ENCODE data around the gene SLC16A7.
"Not testable (repeated sequence)": the region's sequence is repeated elsewhere in the genome, so short reads cannot be mapped to it uniquely, and the experiment has no call there.

Gene SLC16A7

DNA sequence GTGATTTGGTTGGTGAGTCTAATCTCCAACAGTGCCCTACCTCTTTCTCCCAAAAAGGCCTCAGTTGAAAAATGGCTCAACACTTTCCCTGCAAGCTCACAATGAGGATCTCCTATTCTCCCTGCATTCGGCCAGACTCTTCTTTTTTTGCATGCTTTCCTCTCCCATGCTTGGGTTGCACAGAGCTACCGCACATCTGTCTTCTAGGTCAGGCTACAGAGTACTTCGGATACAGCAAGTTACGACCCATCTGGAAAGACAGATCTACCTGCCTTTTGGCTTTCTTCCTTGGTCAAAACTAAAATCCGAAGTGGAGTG is 305 bp upstream of the SLC16A7 start:
- no peak for TF ChIP-seq CTCF (conservative IDR thresholded peaks at IDR 0.05; ENCODE audit: low read length)
- no peak for DNase-seq (ENCODE audit: low read depth)
- peak overlapping the region; percentile 83 for H3K4me3 ChIP-seq (ENCODE audit: low read length)

GRCh38 chr12:59597385-59597781 is 1.6 kb downstream of the SLC16A7 start:
- peak; percentile 98 for DNase-seq (ENCODE audit: low read depth)
- peak overlapping the region; percentile 83 for H3K4me3 ChIP-seq (ENCODE audit: low read length)
- TF ChIP-seq CTCF (conservative IDR thresholded peaks at IDR 0.05; ENCODE audit: low read length), result no peak

DNA sequence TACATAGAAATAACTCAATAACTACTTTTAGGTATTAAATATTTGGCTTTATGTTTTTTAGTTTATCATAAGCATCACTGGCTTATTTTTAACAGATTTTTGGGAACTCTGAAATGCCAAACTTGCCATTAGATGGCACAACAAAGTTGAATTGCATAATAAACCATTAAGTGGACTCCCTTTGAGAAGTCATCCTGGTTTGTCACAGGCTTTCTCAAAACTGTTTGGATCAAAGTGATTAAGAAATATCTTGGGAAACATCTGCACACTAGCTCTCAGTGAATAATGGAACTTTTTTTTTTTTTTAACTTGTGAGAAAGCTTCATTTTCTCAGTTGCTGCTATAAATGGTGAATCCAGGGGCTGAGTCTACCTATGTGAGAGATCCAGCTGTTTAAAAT is 4.3 kb downstream of the SLC16A7 start:
- DNase-seq (ENCODE audit: low read depth), result peak; percentile 86
- TF ChIP-seq CTCF (conservative IDR thresholded peaks at IDR 0.05; ENCODE audit: low read length), result no peak
- H3K4me3 ChIP-seq (ENCODE audit: low read length), result no peak overlapping the region

DNA sequence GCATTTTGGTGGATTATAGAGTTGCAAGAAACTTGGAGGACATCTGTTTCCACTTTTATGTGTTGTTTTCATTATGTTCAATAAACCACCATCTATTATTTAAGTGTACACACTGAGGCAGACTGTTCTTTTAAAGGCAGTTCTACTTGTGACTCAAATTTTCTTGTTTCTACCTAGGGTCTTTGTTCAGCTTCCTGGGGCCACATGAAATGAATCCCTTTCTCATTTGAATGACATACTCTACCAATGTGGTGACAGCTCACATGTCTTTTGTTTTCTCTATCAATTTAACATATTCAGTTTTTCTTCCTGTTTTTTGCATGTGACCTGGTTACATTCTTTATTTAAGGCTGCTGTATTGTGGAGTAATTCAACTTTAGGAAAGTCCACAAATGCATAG is 7.9 kb downstream of the SLC16A7 start:
- no peak overlapping the region for H3K4me3 ChIP-seq (ENCODE audit: low read length)
- DNase-seq (ENCODE audit: low read depth), result no peak
- no peak for TF ChIP-seq CTCF (conservative IDR thresholded peaks at IDR 0.05; ENCODE audit: low read length)

DNA sequence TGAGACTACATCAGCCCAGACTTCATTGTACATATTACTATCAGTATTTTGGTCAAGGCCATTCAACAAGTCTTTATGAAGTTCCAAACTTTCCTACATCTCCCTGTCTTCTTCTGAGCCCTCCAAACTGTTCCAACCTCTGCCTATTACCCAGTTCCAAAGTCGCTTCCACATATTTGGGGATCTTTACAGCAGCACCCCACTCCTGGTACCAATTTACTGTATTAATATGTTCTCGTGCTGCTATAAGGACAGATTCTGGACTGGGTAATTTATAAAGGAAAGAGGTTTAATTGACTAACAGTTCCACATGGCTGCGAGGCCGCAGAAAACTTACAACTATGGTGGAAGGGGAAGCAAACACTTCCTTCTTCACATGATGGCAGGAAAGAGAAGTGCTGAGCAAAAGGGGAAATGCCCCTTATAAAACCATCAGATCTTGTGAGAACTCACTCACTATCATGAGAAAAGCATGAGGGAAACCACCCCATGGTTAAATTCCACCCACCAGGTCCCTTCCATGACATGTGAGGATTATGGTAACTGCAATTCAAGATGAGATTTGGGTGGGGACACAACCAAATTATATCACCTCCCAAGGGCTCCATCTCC is 17.1 kb downstream of the SLC16A7 start:
- H3K4me3 ChIP-seq (ENCODE audit: low read length); DNase-seq (ENCODE audit: low read depth): not testable (repeated sequence)

DNA sequence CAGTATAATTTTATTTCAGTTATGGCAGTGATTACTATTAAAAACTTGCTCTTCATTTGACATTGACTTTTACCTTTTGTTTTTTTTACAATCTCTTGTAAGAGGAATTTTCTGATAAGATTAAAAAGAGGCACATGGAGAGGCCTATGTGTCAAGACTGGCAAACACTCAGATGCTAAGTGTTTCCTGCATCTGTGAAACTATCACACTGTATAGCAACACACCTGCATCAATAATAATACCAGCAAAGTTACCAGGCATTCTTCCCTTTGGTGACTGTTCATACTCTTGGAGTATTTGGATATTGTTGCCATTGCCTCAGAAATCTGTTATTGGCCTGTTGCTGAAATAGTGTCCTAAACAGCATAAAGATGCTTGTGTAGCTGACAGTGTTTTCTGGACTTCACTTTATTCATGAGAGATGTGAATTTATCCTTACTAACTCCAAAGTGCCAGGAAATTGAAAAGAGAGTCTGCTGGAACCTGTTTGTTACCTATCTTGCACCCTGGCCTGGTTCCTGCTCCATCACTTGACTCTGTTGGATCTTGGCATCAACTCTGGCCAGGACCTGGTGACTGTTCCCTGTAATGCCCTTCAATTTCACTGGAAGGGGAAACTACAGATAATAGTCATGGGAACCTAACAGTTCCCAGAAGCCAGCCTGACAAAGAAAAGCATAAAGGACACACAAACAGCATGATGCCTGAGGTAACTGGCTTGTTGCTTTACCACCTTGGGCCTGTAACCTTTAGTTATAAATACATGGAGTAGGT is 19.8 kb downstream of the SLC16A7 start:
- no peak overlapping the region for H3K4me3 ChIP-seq (ENCODE audit: low read length)
- no peak for TF ChIP-seq CTCF (conservative IDR thresholded peaks at IDR 0.05; ENCODE audit: low read length)
- DNase-seq (ENCODE audit: low read depth), result no peak

DNA sequence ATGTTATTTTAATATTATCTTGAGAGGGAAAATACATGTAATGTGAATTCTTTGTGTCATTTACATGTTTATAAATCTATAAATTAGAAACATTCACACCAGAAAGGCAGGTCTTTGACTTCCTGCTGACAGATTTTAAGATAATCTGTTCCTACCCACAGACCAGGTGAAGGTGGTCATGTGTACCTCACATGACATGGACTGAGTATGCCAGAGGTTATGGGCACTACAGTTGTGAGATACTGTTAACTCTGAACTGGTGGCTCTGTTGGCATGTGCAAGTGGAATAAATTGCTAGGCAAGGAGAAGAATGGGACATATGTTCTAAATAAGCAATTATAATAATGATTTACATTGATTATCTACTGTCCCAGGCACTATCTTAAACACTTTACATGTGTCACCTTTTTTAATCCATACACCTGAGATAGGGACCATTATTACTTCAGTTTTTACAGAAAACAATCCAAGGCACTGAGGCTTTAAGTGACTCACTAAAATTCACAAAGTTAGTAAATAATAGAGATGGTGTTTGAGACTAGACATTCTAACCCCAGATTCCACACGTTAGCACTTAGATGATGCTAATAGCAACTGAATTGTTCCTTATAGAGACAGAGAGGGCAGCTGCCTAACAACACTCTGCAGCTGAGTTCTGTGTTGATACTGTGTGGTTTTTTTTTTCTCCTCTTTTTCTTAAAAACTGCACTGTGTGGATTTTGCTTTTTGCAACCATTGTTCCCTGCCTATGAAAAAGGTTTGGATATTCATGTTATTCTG is 23.8 kb downstream of the SLC16A7 start:
- no peak for DNase-seq (ENCODE audit: low read depth)
- TF ChIP-seq CTCF (conservative IDR thresholded peaks at IDR 0.05; ENCODE audit: low read length), result no peak
- H3K4me3 ChIP-seq (ENCODE audit: low read length), result no peak overlapping the region

Measured in AG10803 (cell line).